Type B pancreatic cell (in vitro differentiated cells): ENCODE results near the gene KRT3. TPM values are rescaled to one million over a fixed set of nuclear protein-coding genes. Genes with fewer than 3 reads are reported as not detected.

Experiments
- DNase-seq: peaks from one replicate; pipeline ENCODE4 v3.0.0; 2021; ENCODE audit warnings: mixed read lengths; ENCODE audit not compliant: unreplicated experiment; ENCODE audit errors: extremely low spot score
- H3K27ac Mint-ChIP-seq: 2 replicates; pipeline ENCODE4 v1.8.0; 2021; ENCODE audit warnings: mild to moderate bottlenecking, mixed read lengths
- H3K27me3 Mint-ChIP-seq: 2 replicates; pipeline ENCODE4 v1.8.0; 2021; ENCODE audit warnings: mixed read lengths
- H3K36me3 Mint-ChIP-seq: 2 replicates; pipeline ENCODE4 v1.8.0; 2021; ENCODE audit warnings: mixed read lengths
- H3K4me1 Mint-ChIP-seq: one replicate; pipeline ENCODE4 v1.8.0; 2021; ENCODE audit warnings: mixed read lengths; ENCODE audit not compliant: unreplicated experiment
- H3K4me3 Mint-ChIP-seq: 2 replicates; pipeline ENCODE4 v1.8.0; 2021; ENCODE audit warnings: mild to moderate bottlenecking, mixed read lengths
- H3K9me3 Mint-ChIP-seq: 2 replicates; pipeline ENCODE4 v1.8.0; 2021; ENCODE audit warnings: mixed read lengths
- total RNA-seq: library from RNA; stranded (reverse); gene quantifications from 2 replicates; pipeline ENCODE4 v1.2.1, GENCODE V29; 2021; ENCODE audit warnings: low replicate concordance
- TF ChIP-seq, protein P1 (sequence below): fragments of 200-600 bp; sonication (generic); conservative IDR thresholded peaks from 2 replicates; pipeline ENCODE4 v1.5.0; 2021; ENCODE audit warnings: antibody characterized with exemption, mild to moderate bottlenecking

Gene KRT3
- total RNA-seq, 1 donor from 2014 or later, result 0.68 TPM

DNA sequence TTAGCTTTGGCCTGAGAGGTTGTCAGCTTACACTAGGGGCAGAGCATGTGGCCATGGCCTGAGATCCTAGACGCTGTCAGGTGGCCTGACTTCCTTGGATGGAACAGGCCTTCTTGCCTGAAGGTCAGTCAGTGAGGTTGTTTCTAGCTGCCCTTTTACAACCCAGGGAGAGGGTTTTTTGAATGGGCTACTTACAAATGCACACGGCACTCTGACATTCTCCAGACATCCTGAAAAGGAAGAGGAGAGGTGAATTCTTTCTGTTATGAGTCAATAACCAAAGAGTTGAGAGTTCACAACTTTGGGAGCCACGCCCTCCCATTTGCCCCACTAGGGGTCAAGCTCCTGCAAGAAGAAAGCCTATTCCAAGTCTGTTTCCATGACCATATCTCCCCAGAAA, 26.6 kb downstream of the KRT3 start:
- Mint-ChIP-seq H3K27me3 (peaks cover 33% of the 10 kb centered on the region), H3K36me3 (no peaks in the 10 kb centered on the region), H3K9me3 (no peaks in the 10 kb centered on the region), H3K4me1 (no peaks in the 10 kb centered on the region), H3K4me3 (no peak overlapping the region), H3K27ac (no peak overlapping the region)
- TF ChIP-seq, protein P1, sequence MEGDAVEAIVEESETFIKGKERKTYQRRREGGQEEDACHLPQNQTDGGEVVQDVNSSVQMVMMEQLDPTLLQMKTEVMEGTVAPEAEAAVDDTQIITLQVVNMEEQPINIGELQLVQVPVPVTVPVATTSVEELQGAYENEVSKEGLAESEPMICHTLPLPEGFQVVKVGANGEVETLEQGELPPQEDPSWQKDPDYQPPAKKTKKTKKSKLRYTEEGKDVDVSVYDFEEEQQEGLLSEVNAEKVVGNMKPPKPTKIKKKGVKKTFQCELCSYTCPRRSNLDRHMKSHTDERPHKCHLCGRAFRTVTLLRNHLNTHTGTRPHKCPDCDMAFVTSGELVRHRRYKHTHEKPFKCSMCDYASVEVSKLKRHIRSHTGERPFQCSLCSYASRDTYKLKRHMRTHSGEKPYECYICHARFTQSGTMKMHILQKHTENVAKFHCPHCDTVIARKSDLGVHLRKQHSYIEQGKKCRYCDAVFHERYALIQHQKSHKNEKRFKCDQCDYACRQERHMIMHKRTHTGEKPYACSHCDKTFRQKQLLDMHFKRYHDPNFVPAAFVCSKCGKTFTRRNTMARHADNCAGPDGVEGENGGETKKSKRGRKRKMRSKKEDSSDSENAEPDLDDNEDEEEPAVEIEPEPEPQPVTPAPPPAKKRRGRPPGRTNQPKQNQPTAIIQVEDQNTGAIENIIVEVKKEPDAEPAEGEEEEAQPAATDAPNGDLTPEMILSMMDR, result no peak
- no peak for DNase-seq

DNA sequence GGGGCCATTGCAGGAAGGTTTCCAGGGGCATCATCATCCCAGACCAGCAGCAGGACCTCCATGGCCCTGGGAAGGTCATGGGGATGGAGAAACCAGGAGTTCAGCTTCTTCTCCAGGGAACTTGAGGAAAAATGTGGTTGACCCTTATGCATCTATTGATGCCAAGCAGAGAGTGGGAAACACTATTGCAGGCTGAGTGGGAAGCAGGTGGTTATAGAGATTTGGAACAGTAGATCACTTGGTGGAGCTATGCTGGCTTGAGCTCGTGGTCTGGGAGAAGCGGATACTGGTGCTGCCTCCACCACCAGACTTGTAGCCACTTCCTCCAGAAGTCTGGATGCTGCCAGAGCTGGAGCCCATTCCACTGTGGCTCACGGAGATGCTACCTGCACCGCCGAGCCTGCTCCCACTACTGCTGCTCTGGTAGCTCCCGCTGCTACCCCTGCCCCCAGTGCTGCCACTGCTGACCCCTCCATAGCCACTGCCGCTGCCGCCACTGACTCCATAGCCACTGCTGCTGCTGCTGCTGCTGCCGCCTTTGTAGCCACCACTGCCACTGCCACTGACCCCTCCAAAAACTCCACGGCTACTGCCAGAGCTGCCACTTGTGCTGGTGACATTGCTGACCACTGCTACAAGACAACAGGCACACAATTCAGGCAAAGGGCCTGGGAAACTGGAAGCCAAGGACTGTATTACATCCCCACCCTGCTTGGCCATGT, 27.3 kb downstream of the KRT3 start:
- no peak overlapping the region for H3K27ac Mint-ChIP-seq
- TF ChIP-seq, protein P1, result no peak
- H3K9me3 Mint-ChIP-seq, result no peaks in the 10 kb centered on the region
- H3K27me3 Mint-ChIP-seq, result peaks cover 33% of the 10 kb centered on the region
- no peaks in the 10 kb centered on the region for H3K4me1 Mint-ChIP-seq
- DNase-seq, result no peak
- H3K4me3 Mint-ChIP-seq, result no peak overlapping the region
- no peaks in the 10 kb centered on the region for H3K36me3 Mint-ChIP-seq

DNA sequence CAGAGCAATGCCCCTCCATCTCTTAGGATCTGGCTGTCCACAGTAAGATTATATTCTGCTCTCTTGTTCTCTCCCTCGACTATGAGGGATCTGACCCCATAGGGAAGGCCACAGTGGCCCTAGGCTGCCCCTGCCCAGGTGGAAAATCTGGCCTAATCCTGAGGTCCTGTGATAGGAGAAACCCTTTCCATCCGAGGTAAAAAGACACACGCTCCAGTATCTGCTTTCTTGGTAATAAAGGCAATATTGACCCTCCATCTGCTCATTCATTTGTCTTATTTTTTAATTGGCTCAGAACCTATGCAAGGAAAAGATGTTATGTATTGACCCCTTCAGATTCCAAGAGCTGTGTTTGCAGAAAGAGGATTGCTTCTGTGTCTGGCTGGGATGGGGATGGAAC, 28.5 kb downstream of the KRT3 start:
- TF ChIP-seq, protein P1, result no peak
- Mint-ChIP-seq H3K27me3 (peaks cover 28% of the 10 kb centered on the region), H3K4me3 (no peak overlapping the region), H3K4me1 (no peaks in the 10 kb centered on the region), H3K9me3 (no peaks in the 10 kb centered on the region), H3K27ac (no peak overlapping the region), H3K36me3 (no peaks in the 10 kb centered on the region)
- DNase-seq, result no peak

DNA sequence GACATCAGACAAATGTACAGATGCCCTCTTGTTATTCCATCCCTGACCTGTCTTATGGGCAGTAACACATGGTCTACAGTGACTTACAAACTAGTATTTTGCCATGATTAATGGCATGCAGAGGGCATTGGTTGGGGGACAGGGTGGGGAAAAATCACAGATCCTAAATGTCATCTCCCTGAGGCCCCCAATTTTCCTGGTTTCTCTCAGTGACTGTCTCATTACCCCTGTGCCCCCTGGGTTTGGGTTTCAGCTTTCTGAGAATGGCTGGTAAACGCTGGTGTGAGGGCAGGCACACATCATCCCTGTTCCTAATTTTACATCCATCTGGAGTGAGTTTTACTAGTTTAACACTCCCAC, 28.9 kb downstream of the KRT3 start:
- H3K27me3 Mint-ChIP-seq, result peaks cover 26% of the 10 kb centered on the region
- TF ChIP-seq, protein P1, result no peak
- no peaks in the 10 kb centered on the region for H3K9me3 Mint-ChIP-seq
- no peak overlapping the region for H3K27ac Mint-ChIP-seq
- H3K4me1 Mint-ChIP-seq, result no peaks in the 10 kb centered on the region
- no peak for DNase-seq
- no peaks in the 10 kb centered on the region for H3K36me3 Mint-ChIP-seq
- no peak overlapping the region for H3K4me3 Mint-ChIP-seq

DNA sequence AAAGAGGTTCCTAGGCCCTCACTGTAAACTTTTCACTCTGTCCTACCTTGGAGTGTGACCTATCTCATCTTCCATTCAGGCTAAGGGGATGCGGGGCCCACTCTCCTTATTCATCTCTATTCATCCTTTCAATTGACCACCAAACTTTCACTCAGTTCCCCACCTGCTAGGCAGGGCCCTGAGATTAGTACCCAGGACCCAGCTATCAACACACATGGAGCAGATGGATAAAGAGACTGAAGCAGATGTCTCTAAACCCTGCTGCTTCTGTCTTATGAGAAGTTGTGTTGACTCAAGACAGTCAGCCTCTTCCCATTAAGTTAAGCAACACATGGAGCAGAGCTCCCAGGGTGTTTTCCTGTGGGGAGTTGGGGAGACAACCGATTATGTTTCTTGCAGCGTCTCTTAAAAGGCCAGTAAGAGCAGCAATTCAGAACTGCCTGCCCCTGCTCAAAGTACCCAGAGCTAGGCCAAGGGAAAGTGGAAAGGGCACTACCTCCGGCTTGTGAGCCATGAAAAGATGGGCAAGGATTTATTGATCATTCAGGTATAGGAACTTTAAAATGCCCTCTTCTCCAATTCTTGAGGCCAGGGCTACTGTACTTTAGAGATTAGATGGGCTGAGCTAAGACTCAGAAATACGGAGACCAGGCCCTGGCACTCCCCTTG, 29.4 kb downstream of the KRT3 start:
- no peak for DNase-seq
- Mint-ChIP-seq H3K27me3 (peaks cover 22% of the 10 kb centered on the region), H3K4me3 (no peak overlapping the region), H3K36me3 (no peaks in the 10 kb centered on the region), H3K9me3 (no peaks in the 10 kb centered on the region), H3K4me1 (no peaks in the 10 kb centered on the region), H3K27ac (no peak overlapping the region)
- TF ChIP-seq, protein P1, result no peak
